K562 (cell line): ENCODE data around the gene PRR29. TPM values are rescaled to one million over a fixed set of nuclear protein-coding genes. Genes with fewer than 3 reads are reported as not detected.

Source experiments
- ATAC-seq: fragments of 200-7000 bp; cut with Tn5 transposase; 3 replicates; pipeline ENCODE4 v1.9.1; 2020; ENCODE audit warnings: moderate library complexity
- BruUV-seq: library from RNA; stranded (reverse); fragments of 400-500 nt; replicated peaks from 2 replicates; lab custom pipeline; 2021; lab: Mats Ljungman, UMichigan
- CTCF ChIA-PET: fragments of 300-600 bp; formaldehyde crosslinking; extraction: SDS; loops from one replicate; lab custom pipeline; 2021; ENCODE audit warnings: low intra/inter-chr PET ratio; lab: Yijun Ruan, JAX
- POLR2A ChIA-PET: fragments of 300-600, 350-650 bp; sonication (Branson Sonifier 250); formaldehyde crosslinking; extraction: SDS; loops from one replicate; lab custom pipeline; 2021; ENCODE audit warnings: antibody characterized with exemption, inconsistent platforms; lab: Yijun Ruan, JAX
- DNase-seq, 4 experiments: peaks; one replicate each; pipeline versions ENCODE4 v3.0.0 to v3.0.0-alpha.2; 2011 to 2018; ENCODE audit warnings: low spot score in 3 of 4, mixed read lengths in 3 of 4; ENCODE audit errors: extremely low read depth in 1 of 4
- FAIRE-seq: peaks from 2 replicates; lab custom pipeline; 2011; peaks lifted over from hg19 to GRCh38; lab: Jason Lieb, UNC
- H2AFZ ChIP-seq: 2 replicates; pipeline ENCODE4 v1.6.0; 2011; ENCODE audit warnings: low read depth, low read length, control low read depth, inconsistent platforms
- H3K27ac ChIP-seq: fragments of 200-600 bp; 3 replicates; pipeline ENCODE4 v1.8.0; 2011; ENCODE audit warnings: low read depth, mild to moderate bottlenecking, control low read depth, inconsistent platforms, low read length, moderate library complexity, mixed read lengths; ENCODE audit errors: extremely low read depth
- H3K27me3 ChIP-seq, 2 experiments: fragments of 300-600 bp in 1 of 2; 2 replicates in 1 of 2; 3 replicates in 1 of 2; pipeline versions ENCODE4 v1.6.0 to v1.8.0; 2011; ENCODE audit warnings: inconsistent platforms in 2 of 2, low read length in 2 of 2, mild to moderate bottlenecking in 1 of 2, mixed read lengths in 1 of 2, moderate library complexity in 1 of 2; ENCODE audit not compliant: control insufficient read depth in 2 of 2, insufficient read depth in 2 of 2
- H3K36me3 ChIP-seq: fragments of 300-600 bp; 3 replicates; pipeline ENCODE4 v1.8.0; 2011; ENCODE audit warnings: mild to moderate bottlenecking, low read length, inconsistent platforms; ENCODE audit not compliant: control insufficient read depth, insufficient read depth
- H3K4me1 ChIP-seq, 2 experiments: fragments of 200-600 bp in 1 of 2; replicated peaks in 1 of 2; 2 replicates in 1 of 2; 3 replicates in 1 of 2; pipeline versions ENCODE4 v1.5.1 to v1.8.0; 2011; ENCODE audit warnings: inconsistent platforms in 2 of 2, low read length in 2 of 2, mild to moderate bottlenecking in 1 of 2, mixed read lengths in 1 of 2, moderate library complexity in 1 of 2; ENCODE audit not compliant: control insufficient read depth in 2 of 2, insufficient read depth in 2 of 2
- H3K4me2 ChIP-seq: 2 replicates; pipeline ENCODE4 v1.6.1; 2011; ENCODE audit warnings: low read length, control low read depth, inconsistent platforms, mixed read lengths; ENCODE audit not compliant: insufficient read depth
- H3K4me3 ChIP-seq: fragments of 200-600 bp; sonication (generic), shearing (Covaris generic); 2 replicates; pipeline ENCODE4 v1.5.1; 2016; ENCODE audit warnings: control low read depth, inconsistent platforms
- H3K79me2 ChIP-seq: fragments of 200-600 bp; 3 replicates; pipeline ENCODE4 v1.8.0; 2011; ENCODE audit warnings: low read length, inconsistent platforms; ENCODE audit not compliant: control insufficient read depth, insufficient read depth
- H3K9ac ChIP-seq, 2 experiments: 2 replicates each; pipeline versions ENCODE4 v1.6.0 to v1.6.1; 2011; ENCODE audit warnings: low read depth in 2 of 2, low read length in 2 of 2, control low read depth in 1 of 2, inconsistent platforms in 1 of 2, mild to moderate bottlenecking in 1 of 2, mixed read lengths in 1 of 2; ENCODE audit not compliant: insufficient read depth in 1 of 2
- H3K9me1 ChIP-seq: one replicate; pipeline ENCODE4 v1.6.0; 2011; ENCODE audit warnings: inconsistent platforms, mild to moderate bottlenecking, low read length, moderate library complexity; ENCODE audit not compliant: control insufficient read depth, insufficient read depth
- H3K9me3 ChIP-seq: replicated peaks from 2 replicates; pipeline ENCODE4 v1.5.1; 2011; ENCODE audit warnings: low read depth, low read length, inconsistent platforms; ENCODE audit not compliant: control insufficient read depth, insufficient read depth
- H4K20me1 ChIP-seq: replicated peaks from 2 replicates; pipeline ENCODE4 v1.6.1; 2011; ENCODE audit warnings: low read length, inconsistent platforms, mixed read lengths; ENCODE audit not compliant: control insufficient read depth, insufficient read depth
- FOS ChIP-seq: IDR thresholded peaks from 3 replicates; pipeline ENCODE4 v1.6.1; 2011; ENCODE audit not compliant: insufficient read length; ENCODE audit errors: extremely low read depth
- HBP1 ChIP-seq: fragments of 450-650 bp; formaldehyde crosslinking; IDR thresholded peaks from 2 replicates; pipeline ENCODE4 v1.4.0; 2022; ENCODE audit warnings: missing genetic modification characterization
- MXI1 ChIP-seq: IDR thresholded peaks from 2 replicates; pipeline ENCODE4 v1.6.1; 2011; ENCODE audit warnings: low read depth, mild to moderate bottlenecking, improper control_type of control experiment, low read length
- USF1 ChIP-seq: sonication (generic); formaldehyde crosslinking; IDR thresholded peaks from 2 replicates; pipeline ENCODE4 v1.9.0; 2022; ENCODE audit warnings: mild to moderate bottlenecking, missing genetic modification reagents
- WGBS: fragments of 100-300 bp; shearing (Covaris generic); methylation state at CpG from one replicate; pipeline ENCODE4 v1.1.6; 2016; ENCODE audit warnings: low coverage, mixed read lengths; ENCODE audit not compliant: insufficient coverage; ENCODE audit errors: missing lambda C conversion rate; 5-methylcytosine and 5-hydroxymethylcytosine counted together
- in situ Hi-C: fragments of 300-500 bp; cut with MboI; formaldehyde crosslinking; loops from 4 replicates; pipeline ENCODE4 v1.15.0; 2018; ENCODE audit warnings: inconsistent platforms, mixed read lengths
- intact Hi-C: fragments of 100-400 bp; cut with micrococcal nuclease; formaldehyde crosslinking; loops from 2 replicates; pipeline ENCODE4 v1.14.2; 2022
- polyA plus RNA-seq, 8 experiments: library from polyadenylated mRNA; depleted of rRNA in 4 of 8; stranded (reverse) in 5 of 8; unstranded in 3 of 8; fragments of >200 nt; fragmentation: Nextera tagmentation in 2 of 8; fragmentation: Illumina TruSeq in 1 of 8; extraction: Ambion mirVana in 2 of 8; extraction: Trizol in 1 of 8; gene quantifications; 2 replicates each; pipeline versions ENCODE4 v1.2.1 to v1.2.3, GENCODE V29; 2011 to 2014; ENCODE audit warnings: inconsistent platforms in 1 of 8, missing spikeins in 1 of 8
- total RNA-seq, 7 experiments: library from RNA; depleted of rRNA in 6 of 7; stranded (reverse); fragments of >200 nt in 6 of 7; fragmentation: Illumina TruSeq in 2 of 7; extraction: Trizol in 2 of 7; gene quantifications; 2 replicates each; pipeline versions ENCODE4 v1.2.1 to v1.2.3, GENCODE V29; 2011 to 2021; ENCODE audit warnings: low replicate concordance in 1 of 7

The PRR29 gene
- total and polyA plus RNA-seq, 9 of the 15 experiments (the other 6 are each of a cell fraction or from before 2014, with no cell fraction given): 0.08 to 0.58 (median 0.15) TPM; not detected in 5

- Histone ChIP-seq H3K27ac (0 out of 3 replicates have a peak overlapping the region, but pooled peaks have one; percentile 58), H3K4me1 (peaks cover 19 to 43% of the 10 kb centered on the region in 2 experiments), H2AFZ (peak overlapping the region; percentile 91), H3K79me2 (peaks cover 22% of the 10 kb centered on the region), H3K9me3 (no peaks in the 10 kb centered on the region), H3K9me1 (no peaks in the 10 kb centered on the region), H3K9ac (peak overlapping the region; percentile 21 to 70; a peak in 1 of 4 replicates), H3K4me2 (peak overlapping the region; percentile 17; the same call in 1 of the 2 replicates), H3K4me3 (no peak overlapping the region), H3K27me3 (no peaks in the 10 kb centered on the region), H3K36me3 (peaks cover 26% of the 10 kb centered on the region), H4K20me1 (no peaks in the 10 kb centered on the region)
- in situ Hi-C loops: no loop called here
- BruUV-seq: no TSS peak
- ChIA-PET POLR2A (interaction anchor here (1.0 to 3.6 kb wide), 3 partner anchors 10 to 16 kb away, joined by 3 to 24 read pairs (median 3); no protein-coding TSS in a partner anchor), CTCF (no interaction called here)
- ATAC-seq (no peak), DNase-seq (peak in 1 of 4 experiments; percentile 3), FAIRE-seq (no peak)
- WGBS: 100% methylated on average over 4 of the region's 5 CpGs
- no peak for TF ChIP-seq FOS
- TF ChIP-seq MXI1: no peak
- no peak for TF ChIP-seq HBP1 (CRISPR knock-in tag)
- TF ChIP-seq USF1 (CRISPR knock-in tag): peak; percentile 3; the same call in 1 of the 2 replicates
- intact Hi-C loops: no loop called here
These were observed 9.7 kb downstream of the PRR29 start for GRCh38 chr17:64007838-64008282.
